Activated naive CD8-positive, alpha-beta T cell (primary cell): Measurements from ENCODE around the gene MRPL49.

ENCODE experiments used
- H3K27ac Mint-ChIP-seq: one replicate; pipeline ENCODE4 v1.8.0; 2021; ENCODE audit warnings: mixed read lengths
- H3K27me3 Mint-ChIP-seq: one replicate; pipeline ENCODE4 v1.8.0; 2021; ENCODE audit warnings: mixed read lengths
- H3K36me3 Mint-ChIP-seq: one replicate; pipeline ENCODE4 v1.8.0; 2021; ENCODE audit warnings: mixed read lengths
- H3K4me1 Mint-ChIP-seq: one replicate; pipeline ENCODE4 v1.8.0; 2021; ENCODE audit warnings: low read depth, mixed read lengths
- H3K4me3 Mint-ChIP-seq: one replicate; pipeline ENCODE4 v1.8.0; 2021; ENCODE audit warnings: mild to moderate bottlenecking, mixed read lengths
- H3K9me3 Mint-ChIP-seq: one replicate; pipeline ENCODE4 v1.8.0; 2021; ENCODE audit warnings: low read depth, mixed read lengths

MRPL49 gene

DNA sequence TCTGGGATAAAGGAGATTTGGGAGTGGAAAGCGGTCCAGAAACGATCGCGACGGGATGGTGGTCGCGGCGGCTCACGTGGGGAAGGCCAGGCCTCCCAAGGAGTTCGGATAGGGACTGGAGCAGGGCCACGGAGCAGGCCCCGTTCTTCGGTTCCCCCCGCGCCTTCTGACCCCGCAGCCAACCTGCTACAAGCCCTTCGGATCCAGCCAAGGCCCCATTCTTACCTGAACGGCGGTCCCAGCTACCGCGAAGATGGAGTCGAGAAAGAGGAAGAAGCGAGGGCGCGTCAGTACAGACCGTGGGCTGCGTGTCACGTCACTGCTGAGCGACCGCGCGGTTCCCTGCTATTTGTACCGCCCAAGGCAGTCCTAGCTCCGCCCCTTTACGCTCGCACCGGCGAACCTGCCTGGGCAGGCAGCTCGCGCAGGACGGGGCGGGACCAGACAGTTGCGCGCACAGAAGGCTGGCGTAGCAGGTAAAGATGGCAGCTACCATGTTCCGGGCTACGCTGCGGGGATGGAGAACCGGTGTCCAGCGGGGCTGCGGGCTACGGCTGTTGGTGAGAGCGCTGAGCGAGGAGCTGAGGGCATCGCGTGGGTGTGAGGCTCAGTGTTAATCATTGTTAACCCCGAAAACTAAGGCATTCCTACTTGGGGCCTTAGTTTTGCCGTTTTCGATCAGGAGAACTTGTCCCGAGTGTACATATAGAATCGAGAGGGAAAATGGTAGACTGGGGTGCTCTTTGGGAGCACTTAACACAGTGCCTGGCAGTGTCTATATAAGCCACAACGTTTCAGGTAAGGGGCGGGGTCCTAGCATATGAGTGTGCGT, at the start of gene MRPL49, which contains the start of gene FAU:
TSS of gene MRPL49 (plus strand) at position 457 of the 832 bp plus-strand sequence. CDS start at position 483, 26 bp downstream.
TSS of gene FAU (minus strand) at position 270 of the 832 bp plus-strand sequence. CDS start 321 bp downstream, outside the sequence.
- H3K9me3 Mint-ChIP-seq, result no peaks in the 10 kb centered on the region
- peaks cover 16% of the 10 kb centered on the region for H3K36me3 Mint-ChIP-seq
- H3K4me3 Mint-ChIP-seq, result peak within 1 kb of the TSS; percentile 100
- H3K27ac Mint-ChIP-seq, result peak within 1 kb of the TSS; percentile 100
- H3K4me1 Mint-ChIP-seq, result peaks cover 48% of the 10 kb centered on the region
- no peaks in the 10 kb centered on the region for H3K27me3 Mint-ChIP-seq

GRCh38 chr11:65072631-65072966, 49.5 kb upstream of the MRPL49 start:
- no peaks in the 10 kb centered on the region for H3K9me3 Mint-ChIP-seq
- no peaks in the 10 kb centered on the region for H3K36me3 Mint-ChIP-seq
- H3K27ac Mint-ChIP-seq, result no peak overlapping the region
- H3K27me3 Mint-ChIP-seq, result no peaks in the 10 kb centered on the region
- no peaks in the 10 kb centered on the region for H3K4me1 Mint-ChIP-seq
- H3K4me3 Mint-ChIP-seq, result no peak overlapping the region

- no peaks in the 10 kb centered on the region for H3K27me3 Mint-ChIP-seq
- H3K9me3 Mint-ChIP-seq, result no peaks in the 10 kb centered on the region
- H3K4me1 Mint-ChIP-seq, result peaks cover 8% of the 10 kb centered on the region
- no peak overlapping the region for H3K27ac Mint-ChIP-seq
- no peaks in the 10 kb centered on the region for H3K36me3 Mint-ChIP-seq
- no peak overlapping the region for H3K4me3 Mint-ChIP-seq
Observed at GRCh38 chr11:65077451-65077850, 44.7 kb upstream of the MRPL49 start.

DNA sequence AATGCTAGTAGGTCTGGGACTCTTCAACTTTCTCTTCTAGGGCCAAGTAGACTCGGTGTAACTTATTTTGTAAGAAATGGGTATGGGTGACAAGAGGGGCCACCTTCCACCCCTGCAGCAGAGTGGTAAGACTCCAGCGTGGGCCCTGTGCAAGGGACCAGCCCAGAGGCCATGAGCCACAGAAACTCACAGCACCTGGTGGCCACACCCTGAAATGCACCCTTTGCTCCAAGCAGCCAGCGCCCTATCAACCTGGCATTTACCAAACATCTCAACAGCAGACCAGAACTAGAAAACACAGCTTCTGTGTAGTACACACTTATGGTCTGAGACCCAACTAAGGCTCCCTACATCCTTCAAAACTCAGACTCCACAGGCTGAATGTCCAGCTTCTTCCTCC, 44.0 kb upstream of the MRPL49 start:
- no peak overlapping the region for H3K27ac Mint-ChIP-seq
- H3K27me3 Mint-ChIP-seq, result no peaks in the 10 kb centered on the region

DNA sequence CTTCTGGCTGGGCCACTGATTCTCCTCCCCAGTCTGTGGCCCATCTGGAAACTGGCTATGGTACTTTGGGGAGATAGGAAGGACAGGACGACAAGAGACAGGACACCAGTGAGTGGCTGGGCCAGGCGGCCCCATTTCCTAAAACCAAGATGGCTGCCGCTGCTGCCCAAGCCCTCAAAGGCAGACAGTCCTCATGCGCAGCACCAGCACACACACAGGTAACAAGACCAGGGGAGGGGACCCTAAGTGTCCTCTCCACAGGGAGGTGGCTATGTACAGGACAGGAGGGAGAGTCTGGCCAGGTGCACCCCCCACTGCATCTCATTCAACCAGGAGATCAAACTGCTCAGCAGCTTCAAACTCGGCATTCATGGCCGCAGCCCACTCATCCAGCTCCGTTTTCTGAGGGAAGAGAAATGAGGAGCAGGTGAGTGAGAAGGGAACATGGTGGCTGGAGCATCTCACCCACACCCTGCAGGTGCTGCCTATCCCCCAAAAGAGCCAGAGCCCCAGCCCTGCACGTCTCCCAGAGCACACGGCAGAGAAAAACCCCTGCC, 43.3 kb upstream of the MRPL49 start:
- Mint-ChIP-seq H3K4me1 (peaks cover 11% of the 10 kb centered on the region), H3K9me3 (no peaks in the 10 kb centered on the region), H3K27ac (no peak overlapping the region), H3K4me3 (no peak overlapping the region), H3K27me3 (no peaks in the 10 kb centered on the region), H3K36me3 (no peaks in the 10 kb centered on the region)

More for the DNA sequence above, 44.0 kb upstream of the MRPL49 start:
- H3K36me3 Mint-ChIP-seq, result no peaks in the 10 kb centered on the region
- peaks cover 8% of the 10 kb centered on the region for H3K4me1 Mint-ChIP-seq
- H3K9me3 Mint-ChIP-seq, result no peaks in the 10 kb centered on the region
- H3K4me3 Mint-ChIP-seq, result no peak overlapping the region

DNA sequence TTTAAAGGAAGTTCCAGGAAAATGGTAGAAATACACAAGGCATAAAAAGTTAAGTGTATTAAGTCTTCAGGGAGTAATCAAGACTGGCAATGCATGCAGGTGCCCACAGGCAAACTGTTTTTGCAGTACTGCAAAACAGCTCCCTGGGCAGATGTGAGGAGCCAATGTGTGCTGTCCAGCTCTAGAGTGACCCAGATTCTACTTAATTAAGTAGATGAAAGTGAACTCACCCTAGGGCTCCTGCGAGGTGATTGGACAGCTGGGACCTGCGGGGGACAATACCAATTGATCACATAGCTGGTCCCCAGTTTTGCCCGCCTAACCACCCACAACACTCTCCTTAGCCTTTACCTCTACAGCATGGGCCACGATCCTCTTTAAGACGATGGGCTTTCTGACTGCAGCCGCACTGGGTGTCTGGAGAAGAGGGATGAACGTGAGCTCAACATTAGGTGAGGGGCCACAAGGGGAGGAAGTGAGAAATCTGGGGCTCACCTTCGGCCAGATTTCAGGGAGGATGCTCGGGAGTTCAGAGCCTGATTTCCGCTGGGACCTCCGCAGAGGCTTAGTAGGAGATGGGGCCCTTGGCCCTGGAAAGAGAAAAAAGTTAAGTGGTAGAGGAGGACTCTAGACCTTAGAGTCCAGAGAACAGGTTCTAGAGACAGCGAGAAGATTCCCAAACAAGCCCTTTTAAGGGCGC, 38.8 kb upstream of the MRPL49 start:
- Mint-ChIP-seq H3K36me3 (peaks cover 2% of the 10 kb centered on the region), H3K27me3 (no peaks in the 10 kb centered on the region), H3K9me3 (no peaks in the 10 kb centered on the region), H3K4me1 (peaks cover 20% of the 10 kb centered on the region), H3K4me3 (peak overlapping the region; percentile 94), H3K27ac (peak overlapping the region; percentile 94)

GRCh38 chr11:65083834-65084597, 38.1 kb upstream of the MRPL49 start, which contains the start of the genes CDCA5 and ZFPL1:
TSS of gene CDCA5 (minus strand) at chr11:65084040. CDS start at chr11:65083978, 62 bp downstream.
TSS of gene ZFPL1 (plus strand) at chr11:65084222. CDS start at chr11:65084699, 477 bp downstream.
- Mint-ChIP-seq H3K4me1 (peaks cover 16% of the 10 kb centered on the region), H3K9me3 (no peaks in the 10 kb centered on the region), H3K27ac (peak within 1 kb of the TSS; percentile 94), H3K27me3 (no peaks in the 10 kb centered on the region), H3K4me3 (peak within 1 kb of the TSS; percentile 94), H3K36me3 (peaks cover 2% of the 10 kb centered on the region)

- Mint-ChIP-seq H3K4me3 (peak overlapping the region; percentile 94), H3K36me3 (peaks cover 2% of the 10 kb centered on the region), H3K27me3 (no peaks in the 10 kb centered on the region), H3K4me1 (peaks cover 16% of the 10 kb centered on the region), H3K9me3 (no peaks in the 10 kb centered on the region), H3K27ac (peak overlapping the region; percentile 94)
Observed at GRCh38 chr11:65084598-65085375, 37.3 kb upstream of the MRPL49 start.

DNA sequence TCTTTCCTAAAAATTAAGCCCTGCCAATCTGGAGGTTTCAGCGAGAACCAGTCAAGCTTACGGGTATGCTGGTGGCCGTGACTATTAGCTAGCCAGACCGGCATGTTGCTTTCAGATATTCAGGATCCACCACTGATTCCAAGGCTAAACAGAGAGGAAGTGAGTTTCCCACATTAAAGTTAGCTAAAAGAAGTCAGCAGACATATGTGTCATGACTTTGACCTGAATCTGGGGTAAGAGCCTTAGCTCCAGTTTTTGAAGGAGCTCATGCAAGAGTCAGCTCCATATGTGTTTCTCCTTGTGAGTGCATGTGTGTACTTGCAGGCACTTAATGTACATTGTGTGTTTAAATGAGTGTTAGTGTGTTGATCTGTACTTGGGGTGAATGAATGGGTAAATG, 36.7 kb upstream of the MRPL49 start:
- H3K27me3 Mint-ChIP-seq, result no peaks in the 10 kb centered on the region
- peak overlapping the region; percentile 25 for H3K27ac Mint-ChIP-seq
- peaks cover 2% of the 10 kb centered on the region for H3K36me3 Mint-ChIP-seq
- H3K9me3 Mint-ChIP-seq, result no peaks in the 10 kb centered on the region
- H3K4me3 Mint-ChIP-seq, result peak overlapping the region; percentile 94
- H3K4me1 Mint-ChIP-seq, result peaks cover 16% of the 10 kb centered on the region

DNA sequence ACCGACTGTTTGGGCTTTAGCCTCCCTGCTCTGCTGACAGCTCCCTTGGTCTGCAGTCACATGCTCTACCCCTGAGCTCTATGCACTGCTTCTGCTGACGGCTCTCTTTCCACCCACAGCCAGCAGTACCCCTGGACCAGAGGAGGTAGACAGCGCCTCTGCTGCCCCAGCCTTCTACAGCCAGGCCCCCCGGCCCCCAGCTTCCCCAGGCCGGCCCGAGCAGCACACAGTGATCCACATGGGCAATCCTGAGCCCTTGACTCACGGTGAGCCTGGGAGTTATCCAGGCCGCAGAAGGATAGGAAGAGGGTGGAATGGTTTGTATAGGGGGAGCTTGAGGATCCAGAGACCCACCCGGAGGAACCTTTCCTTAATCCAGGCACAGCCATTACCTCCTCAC, 35.3 kb upstream of the MRPL49 start:
- H3K36me3 Mint-ChIP-seq, result peaks cover 2% of the 10 kb centered on the region
- H3K4me3 Mint-ChIP-seq, result no peak overlapping the region
- peaks cover 16% of the 10 kb centered on the region for H3K4me1 Mint-ChIP-seq
- no peaks in the 10 kb centered on the region for H3K9me3 Mint-ChIP-seq
- no peak overlapping the region for H3K27ac Mint-ChIP-seq
- no peaks in the 10 kb centered on the region for H3K27me3 Mint-ChIP-seq

DNA sequence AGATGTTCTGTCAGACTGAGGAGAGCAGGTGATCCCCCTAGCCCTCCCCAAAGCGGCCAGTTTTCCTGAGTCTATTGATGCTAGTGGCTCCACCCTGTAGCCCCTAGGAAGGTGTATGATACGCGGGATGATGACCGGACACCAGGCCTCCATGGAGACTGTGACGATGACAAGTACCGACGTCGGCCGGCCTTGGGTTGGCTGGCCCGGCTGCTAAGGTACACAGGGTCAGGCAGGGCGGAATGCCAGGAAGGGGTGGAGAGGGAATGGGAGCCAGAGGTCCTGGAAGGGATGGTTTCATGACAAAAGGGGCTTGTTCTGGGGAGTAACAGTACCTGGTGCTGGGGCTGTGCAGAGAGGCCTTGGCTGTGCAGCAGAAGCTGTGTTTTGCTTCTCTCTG, 34.9 kb upstream of the MRPL49 start:
- H3K27ac Mint-ChIP-seq, result no peak overlapping the region
- no peaks in the 10 kb centered on the region for H3K27me3 Mint-ChIP-seq
- H3K36me3 Mint-ChIP-seq, result peaks cover 2% of the 10 kb centered on the region
- no peak overlapping the region for H3K4me3 Mint-ChIP-seq
- H3K9me3 Mint-ChIP-seq, result no peaks in the 10 kb centered on the region
- H3K4me1 Mint-ChIP-seq, result peaks cover 16% of the 10 kb centered on the region

- Mint-ChIP-seq H3K27me3 (no peaks in the 10 kb centered on the region), H3K27ac (no peak overlapping the region), H3K36me3 (peaks cover 2% of the 10 kb centered on the region), H3K4me1 (peaks cover 16% of the 10 kb centered on the region), H3K4me3 (no peak overlapping the region), H3K9me3 (no peaks in the 10 kb centered on the region)
Observed at GRCh38 chr11:65087827-65088226, 34.3 kb upstream of the MRPL49 start.

DNA sequence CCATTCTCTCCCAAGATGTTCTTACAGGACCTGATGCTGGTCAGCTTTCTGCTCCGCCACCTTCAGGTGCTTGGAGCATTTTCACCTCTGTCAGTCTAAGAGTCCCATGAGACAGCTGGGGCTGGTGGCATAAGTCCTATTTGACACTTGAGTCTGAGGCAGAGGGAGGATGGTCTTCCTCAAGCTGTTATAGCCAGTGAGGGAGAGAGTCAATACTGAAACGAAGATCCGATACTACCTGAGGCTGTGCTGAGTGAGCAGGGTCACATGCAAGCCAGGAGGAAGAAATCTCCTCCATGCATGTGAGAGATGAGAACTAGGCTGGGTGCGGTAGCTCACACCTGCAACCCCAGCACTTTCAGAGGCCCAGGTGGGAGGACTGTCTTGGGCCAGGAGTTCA, 32.5 kb upstream of the MRPL49 start:
- Mint-ChIP-seq H3K27me3 (no peaks in the 10 kb centered on the region), H3K27ac (no peak overlapping the region), H3K36me3 (peaks cover 2% of the 10 kb centered on the region), H3K9me3 (no peaks in the 10 kb centered on the region), H3K4me1 (peaks cover 11% of the 10 kb centered on the region), H3K4me3 (no peak overlapping the region)

- H3K4me1 Mint-ChIP-seq, result peaks cover 3% of the 10 kb centered on the region
- peaks cover 2% of the 10 kb centered on the region for H3K36me3 Mint-ChIP-seq
- H3K27ac Mint-ChIP-seq, result no peak overlapping the region
- H3K9me3 Mint-ChIP-seq, result no peaks in the 10 kb centered on the region
- no peak overlapping the region for H3K4me3 Mint-ChIP-seq
- H3K27me3 Mint-ChIP-seq, result no peaks in the 10 kb centered on the region
Observed at GRCh38 chr11:65090628-65091027, 31.5 kb upstream of the MRPL49 start.
